Neutrophil (primary cell): ENCODE results near the gene GATD1.

Experiments used
- H3K27ac ChIP-seq: fragments of 200-600 bp; sonication (generic); 2 replicates; pipeline ENCODE4 v1.5.1; 2016; ENCODE audit warnings: mild to moderate bottlenecking, moderate library complexity
- H3K27me3 ChIP-seq: fragments of 200-600 bp; sonication (generic); 2 replicates; pipeline ENCODE4 v1.6.0; 2016; ENCODE audit warnings: mild to moderate bottlenecking
- H3K36me3 ChIP-seq: fragments of 200-600 bp; sonication (generic); 2 replicates; pipeline ENCODE4 v1.5.1; 2017
- H3K4me1 ChIP-seq, 2 experiments: fragments of 200-600 bp in 1 of 2; sonication (generic) in 1 of 2; 1 replicate in 1 of 2; 2 replicates in 1 of 2; pipeline versions ENCODE4 v1.5.1 to v1.6.1; 2013 to 2016; ENCODE audit warnings: low read depth in 1 of 2, low read length in 1 of 2, mild to moderate bottlenecking in 1 of 2, moderate library complexity in 1 of 2; ENCODE audit not compliant: control insufficient read depth in 1 of 2, insufficient read depth in 1 of 2
- H3K4me3 ChIP-seq, 2 experiments: fragments of 200-600 bp in 1 of 2; sonication (generic) in 1 of 2; 1 replicate in 1 of 2; 2 replicates in 1 of 2; pipeline ENCODE4 v1.5.1; 2013 to 2016; ENCODE audit warnings: low read depth in 1 of 2, low read length in 1 of 2, mild to moderate bottlenecking in 1 of 2, moderate library complexity in 1 of 2
- H3K9me3 ChIP-seq: fragments of 200-600 bp; sonication (generic); 2 replicates; pipeline ENCODE4 v1.5.1; 2016
- CTCF ChIP-seq: fragments of 200-600 bp; sonication (generic); IDR thresholded peaks from 2 replicates; pipeline ENCODE4 v1.5.1; 2016; ENCODE audit warnings: antibody characterized with exemption

GATD1 gene

DNA sequence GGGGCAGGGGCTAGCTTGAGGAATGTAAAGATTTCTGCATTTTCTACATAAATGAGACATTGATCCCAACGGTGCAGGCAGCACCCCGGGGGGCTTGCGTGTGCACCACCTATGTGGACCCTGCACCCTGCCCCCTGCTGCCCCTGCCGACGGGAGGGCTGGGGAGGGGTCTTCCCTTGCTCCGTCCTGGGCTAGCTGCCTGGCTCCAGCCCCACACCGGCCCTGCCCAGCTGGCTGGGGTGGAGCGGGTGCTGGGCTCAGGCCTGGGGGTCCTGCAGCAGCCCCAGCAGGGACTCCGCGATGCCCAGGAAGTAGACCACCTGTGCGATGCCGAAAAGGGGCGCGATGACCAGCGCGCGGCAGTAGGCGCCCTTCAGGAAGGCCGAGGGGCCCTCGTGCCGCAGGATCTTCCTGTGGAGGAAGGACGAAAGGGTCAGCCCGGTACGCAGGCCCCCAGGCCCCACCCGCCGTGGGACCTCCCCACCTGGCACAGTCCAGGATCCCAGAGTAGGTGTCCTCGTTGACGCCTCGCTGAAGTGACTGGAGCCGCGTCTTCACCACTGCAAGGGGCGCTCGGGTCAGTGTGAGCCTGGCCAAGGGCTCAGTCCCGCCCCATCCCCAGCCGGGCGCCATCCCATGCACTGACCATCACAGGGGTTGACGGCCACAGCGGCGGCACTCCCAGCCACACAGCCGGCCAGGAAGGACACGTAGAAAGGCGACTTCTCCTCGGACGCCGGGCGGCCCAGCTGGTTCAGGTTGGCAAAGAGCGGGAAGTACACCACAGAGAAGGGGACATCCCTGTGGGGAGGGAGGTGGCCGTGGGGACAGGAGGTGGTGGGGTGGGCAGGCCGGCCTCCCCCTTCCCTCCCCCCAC, 14.6 kb upstream of the GATD1 start:
- no peak overlapping the region for H3K27ac ChIP-seq
- H3K4me1 ChIP-seq = peaks cover 12 to 21% of the 10 kb centered on the region in 2 experiments
- no peak overlapping the region for H3K4me3 ChIP-seq
- H3K9me3 ChIP-seq = no peaks in the 10 kb centered on the region
- H3K36me3 ChIP-seq = peaks cover 7% of the 10 kb centered on the region
- no peak for TF ChIP-seq CTCF
- peaks cover 39% of the 10 kb centered on the region for H3K27me3 ChIP-seq

DNA sequence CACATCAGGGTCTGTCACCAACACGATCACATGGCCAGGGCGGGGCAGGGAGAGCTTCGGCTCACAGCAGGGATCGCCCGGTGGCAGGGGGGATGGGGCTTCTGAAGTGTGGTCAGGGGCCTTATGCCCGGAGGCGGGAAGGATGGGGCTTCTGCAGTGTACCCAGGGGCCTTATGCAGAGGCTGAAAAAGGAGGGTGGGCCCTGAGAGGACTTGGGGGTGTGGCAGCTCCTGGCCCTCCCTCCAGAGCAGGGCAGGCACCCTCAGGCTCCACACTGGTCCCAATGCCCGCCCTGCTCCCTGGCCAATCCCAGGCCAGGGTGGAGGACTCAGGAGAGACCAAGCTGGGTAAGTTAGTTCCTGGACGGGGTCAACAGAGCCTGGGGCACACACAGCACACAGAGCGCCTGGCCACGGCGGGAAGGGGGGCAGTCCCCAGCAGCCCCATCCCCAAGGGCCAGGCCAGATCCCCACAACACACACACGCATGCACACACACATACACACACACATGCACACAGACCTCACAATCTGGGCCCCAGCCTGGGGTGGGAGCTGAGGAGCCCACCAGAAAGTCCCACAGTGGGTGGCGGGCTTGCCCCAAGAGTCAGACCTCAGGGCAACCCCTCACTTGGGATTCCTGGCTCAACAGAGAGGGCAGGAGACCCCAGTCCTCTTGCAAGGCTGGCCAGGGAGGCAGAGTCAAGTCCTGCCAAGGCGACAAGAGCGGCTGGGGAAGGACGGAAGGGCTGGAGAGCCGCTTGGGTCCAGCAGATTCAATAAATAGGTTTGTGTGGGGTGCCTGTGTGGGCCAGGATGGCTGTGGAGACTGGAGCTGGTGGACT, 13.7 kb upstream of the GATD1 start:
- peaks cover 7% of the 10 kb centered on the region for H3K36me3 ChIP-seq

GRCh38 chr11:789943-790342, 12.7 kb upstream of the GATD1 start, which contains the start of gene CEND1:
CEND1 (minus strand) TSS chr11:790090; CDS start chr11:788576, 1,514 bp downstream.
- Histone ChIP-seq H3K36me3 (peaks cover 7% of the 10 kb centered on the region), H3K4me1 (peaks cover 0 to 2% of the 10 kb centered on the region in 2 experiments), H3K4me3 (no peak within 1 kb of the TSS), H3K27ac (no peak within 1 kb of the TSS), H3K27me3 (peaks cover 39% of the 10 kb centered on the region), H3K9me3 (no peaks in the 10 kb centered on the region)
- no peak for TF ChIP-seq CTCF

More for the DNA sequence above, 13.7 kb upstream of the GATD1 start:
- TF ChIP-seq CTCF = no peak
- Histone ChIP-seq H3K4me1 (peaks cover 4 to 11% of the 10 kb centered on the region in 2 experiments), H3K27ac (no peak overlapping the region), H3K4me3 (no peak overlapping the region), H3K9me3 (no peaks in the 10 kb centered on the region), H3K27me3 (peaks cover 39% of the 10 kb centered on the region)

DNA sequence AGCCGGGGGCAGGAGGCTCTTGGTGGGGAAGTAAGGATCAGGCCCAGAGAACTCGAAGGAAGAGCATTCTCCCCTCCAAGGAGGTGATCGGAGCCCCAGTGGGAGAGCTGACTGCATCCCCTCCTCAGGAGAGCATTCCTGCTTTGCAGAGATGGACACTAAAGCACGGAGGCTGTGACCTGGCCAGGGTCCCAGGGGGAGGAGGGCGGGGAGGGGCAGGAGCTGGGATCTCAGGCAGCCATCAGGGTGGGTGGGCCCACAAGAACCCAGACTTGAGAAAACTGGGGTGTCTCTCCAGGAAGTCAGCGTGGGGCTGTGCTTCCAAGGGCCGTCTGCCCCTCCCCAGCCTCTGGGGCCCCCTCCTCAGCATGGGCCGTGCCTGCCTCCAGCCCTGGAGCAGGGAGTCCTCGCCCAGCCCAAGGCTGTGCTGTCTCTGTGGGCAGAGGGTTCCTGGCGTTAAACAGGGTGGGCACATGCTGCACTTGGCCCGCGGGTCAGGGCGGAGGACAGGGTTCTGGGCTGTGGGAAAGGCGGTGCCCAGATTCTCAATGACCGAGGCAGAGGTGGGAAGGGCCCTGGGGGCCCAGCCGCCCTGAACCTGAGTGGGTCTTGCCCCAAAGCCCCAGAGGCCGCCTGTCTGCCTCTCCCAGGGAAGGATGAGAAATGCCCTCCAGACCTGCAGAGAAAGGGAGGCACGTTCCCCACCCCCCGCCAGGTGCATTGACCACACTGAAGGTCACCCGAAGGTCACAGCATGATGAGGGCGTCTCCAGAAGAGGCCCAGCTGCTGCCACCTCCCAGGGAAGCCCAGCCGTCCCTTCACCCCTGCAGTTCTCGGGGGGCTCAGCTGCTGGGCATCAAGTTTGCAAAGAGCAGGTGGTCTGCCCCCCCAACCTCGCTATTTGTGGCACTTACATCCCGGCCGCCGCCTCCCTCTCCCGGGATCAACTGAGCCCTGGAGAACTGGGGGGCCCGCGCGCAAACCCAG, 12.0 kb upstream of the GATD1 start:
- TF ChIP-seq CTCF = no peak
- H3K27me3 ChIP-seq = peaks cover 39% of the 10 kb centered on the region
- peaks cover 7% of the 10 kb centered on the region for H3K36me3 ChIP-seq
- no peak overlapping the region for H3K4me3 ChIP-seq
- no peaks in the 10 kb centered on the region for H3K9me3 ChIP-seq
- H3K27ac ChIP-seq = no peak overlapping the region
- peaks cover 0 to 2% of the 10 kb centered on the region in 2 experiments for H3K4me1 ChIP-seq
